Dermis microvascular lymphatic vessel endothelial cell (primary cell): ENCODE data around the gene MYO5C. TPM values are rescaled to one million over a fixed set of nuclear protein-coding genes. Genes with fewer than 3 reads are reported as not detected.
A peak's percentile ranks its signal among the peaks of the same experiment; 100 is the strongest.

Experiments used
- DNase-seq, 2 donors: peaks; one replicate each; pipeline versions ENCODE4 v3.0.0 to v3.0.0-alpha.2; 2010; ENCODE audit warnings: low read depth in 2 of 2
- total RNA-seq: library from RNA; depleted of rRNA; stranded (reverse); fragments of >200 nt; gene quantifications from 2 replicates; pipeline ENCODE4 v1.2.1, GENCODE V29; 2014

The MYO5C gene
- total RNA-seq, 1 donor from 2014 or later, result 13.0 TPM

GRCh38 chr15:52148403-52148802 lies 147.2 kb downstream of the MYO5C start:
- no peak for DNase-seq

GRCh38 chr15:52146776-52147175 lies 148.8 kb downstream of the MYO5C start:
- DNase-seq, result no peak

- no peak for DNase-seq
Measured at GRCh38 chr15:52146261-52146660, 149.3 kb downstream of the MYO5C start.

GRCh38 chr15:52144656-52145178 lies 150.9 kb downstream of the MYO5C start:
- DNase-seq, result peak in 1 of 2 donors; percentile 59

- DNase-seq, result peak; percentile 53 to 87
Measured at GRCh38 chr15:52143873-52144272, 151.7 kb downstream of the MYO5C start.

Other genes starting within 250 kb of the MYO5C start
- gene BCL2L10, start 183.0 kb downstream of the MYO5C start, total RNA-seq, result 0.51 and 2.4 TPM in 2 replicates
- gene GNB5, start 104.4 kb downstream of the MYO5C start, total RNA-seq, result 30.9 and 49.3 TPM in 2 replicates
- 33.8 and 50.1 TPM in 2 replicates for gene MYO5A, start 233.1 kb upstream of the MYO5C start, total RNA-seq